WTC11 (cell line): Measurements from ENCODE around the gene TRIM51. TPM values are rescaled to one million over a fixed set of nuclear protein-coding genes. Genes with fewer than 3 reads are reported as not detected.

ENCODE experiments used
- ATAC-seq: fragments of 200-7000 bp; cut with Tn5 transposase; 2 replicates; pipeline ENCODE4 v1.10.0; 2021; ENCODE audit warnings: mild to moderate bottlenecking, moderate library complexity
- CTCF ChIA-PET: fragments of 300-600 bp; sonication (Branson Sonifier 250); formaldehyde crosslinking; loops from one replicate; lab custom pipeline; 2021; ENCODE audit warnings: antibody characterized with exemption; lab: Charles Lee
- POLR2A ChIA-PET: fragments of 350-600 bp; sonication (Branson Sonifier 250); formaldehyde crosslinking; loops from one replicate; lab custom pipeline; 2021; ENCODE audit warnings: antibody characterized with exemption; lab: Charles Lee
- DNase-seq: peaks from one replicate; pipeline ENCODE4 v3.0.0; 2021; ENCODE audit warnings: low spot score
- H3K27ac Mint-ChIP-seq: 2 replicates; pipeline ENCODE4 v1.8.0; 2021; ENCODE audit warnings: mixed read lengths
- H3K27me3 Mint-ChIP-seq: 2 replicates; pipeline ENCODE4 v1.8.0; 2021; ENCODE audit warnings: low read depth, mild to moderate bottlenecking, moderate library complexity, mixed read lengths
- H3K36me3 Mint-ChIP-seq: 2 replicates; pipeline ENCODE4 v1.8.0; 2021; ENCODE audit warnings: mixed read lengths
- H3K4me1 Mint-ChIP-seq: 2 replicates; pipeline ENCODE4 v1.8.0; 2022; ENCODE audit warnings: mixed read lengths
- H3K4me3 Mint-ChIP-seq: 2 replicates; pipeline ENCODE4 v1.8.0; 2021; ENCODE audit warnings: mild to moderate bottlenecking, moderate library complexity, mixed read lengths
- H3K9me3 Mint-ChIP-seq: 2 replicates; pipeline ENCODE4 v1.8.0; 2021; ENCODE audit warnings: mixed read lengths
- CBFB ChIP-seq: sonication (generic); formaldehyde crosslinking; IDR thresholded peaks from 2 replicates; pipeline ENCODE4 v1.8.1; 2022; ENCODE audit warnings: mild to moderate bottlenecking, low read depth, missing genetic modification reagents
- CDX4 ChIP-seq: fragments of 250-450 bp; sonication (Bioruptor Pico); IDR thresholded peaks from 2 replicates; pipeline ENCODE4 v1.9.0; 2021; ENCODE audit warnings: moderate library complexity, mild to moderate bottlenecking, inconsistent platforms, borderline replicate concordance
- CREM ChIP-seq: sonication (generic); formaldehyde crosslinking; IDR thresholded peaks from 2 replicates; pipeline ENCODE4 v1.8.1; 2022; ENCODE audit warnings: mild to moderate bottlenecking, missing genetic modification reagents, moderate library complexity
- ELF4 ChIP-seq: sonication (generic); formaldehyde crosslinking; IDR thresholded peaks from 2 replicates; pipeline ENCODE4 v1.8.1; 2022; ENCODE audit warnings: low read depth, mild to moderate bottlenecking, moderate library complexity, missing genetic modification reagents
- FOXK1 ChIP-seq: sonication (generic); formaldehyde crosslinking; IDR thresholded peaks from 2 replicates; pipeline ENCODE4 v1.8.0; 2022; ENCODE audit warnings: mild to moderate bottlenecking, moderate library complexity, missing genetic modification reagents
- GTF2I ChIP-seq: fragments of 250-450 bp; sonication (Bioruptor Pico); conservative IDR thresholded peaks from 2 replicates; pipeline ENCODE4 v1.4.0; 2021; ENCODE audit warnings: mild to moderate bottlenecking
- HMGA2 ChIP-seq: fragments of 250-450 bp; sonication (Bioruptor Pico); IDR thresholded peaks from 2 replicates; pipeline ENCODE4 v1.4.0; 2021; ENCODE audit warnings: mild to moderate bottlenecking, moderate library complexity
- SMAD3 ChIP-seq: sonication (generic); formaldehyde crosslinking; IDR thresholded peaks from 2 replicates; pipeline ENCODE4 v1.8.0; 2022; ENCODE audit warnings: missing genetic modification reagents, mild to moderate bottlenecking, borderline replicate concordance
- SMAD4 ChIP-seq: sonication (generic); formaldehyde crosslinking; IDR thresholded peaks from 2 replicates; pipeline ENCODE4 v1.8.0; 2022; ENCODE audit warnings: mild to moderate bottlenecking, missing genetic modification reagents
- TCF7 ChIP-seq: sonication (generic); formaldehyde crosslinking; IDR thresholded peaks from 2 replicates; pipeline ENCODE4 v1.8.0; 2022; ENCODE audit warnings: mild to moderate bottlenecking, low read depth, missing genetic modification reagents, moderate library complexity
- USF1 ChIP-seq: sonication (generic); formaldehyde crosslinking; IDR thresholded peaks from 2 replicates; pipeline ENCODE4 v1.8.0; 2022; ENCODE audit warnings: mild to moderate bottlenecking, missing genetic modification reagents
- ZBTB21 ChIP-seq: sonication (generic); formaldehyde crosslinking; IDR thresholded peaks from 2 replicates; pipeline ENCODE4 v1.8.1; 2023; ENCODE audit warnings: mild to moderate bottlenecking, missing genetic modification reagents, borderline replicate concordance
- ZNF219 ChIP-seq: sonication (generic); formaldehyde crosslinking; IDR thresholded peaks from 2 replicates; pipeline ENCODE4 v1.8.0; 2023; ENCODE audit warnings: missing genetic modification reagents, mild to moderate bottlenecking, borderline replicate concordance
- total RNA-seq: library from RNA; stranded (reverse); gene quantifications from 3 replicates; pipeline ENCODE4 v1.2.3, GENCODE V29; 2021
- TF ChIP-seq, protein P1 (sequence below): sonication (generic); formaldehyde crosslinking; IDR thresholded peaks from 2 replicates; pipeline ENCODE4 v1.8.1; 2023; ENCODE audit warnings: mild to moderate bottlenecking, missing genetic modification reagents
- TF ChIP-seq, protein P2 (sequence below): sonication (generic); formaldehyde crosslinking; IDR thresholded peaks from 2 replicates; pipeline ENCODE4 v1.8.0; 2023; ENCODE audit warnings: missing genetic modification reagents
- TF ChIP-seq, protein P3 (sequence below): fragments of 250-450 bp; sonication (Bioruptor Pico); IDR thresholded peaks from 2 replicates; pipeline ENCODE4 v2.1.2; 2022; ENCODE audit warnings: mild to moderate bottlenecking, moderate library complexity
- TF ChIP-seq, protein P4 (sequence below): sonication (generic); formaldehyde crosslinking; IDR thresholded peaks from 2 replicates; pipeline ENCODE4 v1.8.1; 2023; ENCODE audit warnings: mild to moderate bottlenecking, missing genetic modification reagents
- TF ChIP-seq, protein P5 (sequence below): sonication (generic); formaldehyde crosslinking; IDR thresholded peaks from 2 replicates; pipeline ENCODE4 v1.8.1; 2022; ENCODE audit warnings: missing genetic modification reagents, borderline replicate concordance
- TF ChIP-seq, protein P6 (sequence below): sonication (generic); formaldehyde crosslinking; conservative IDR thresholded peaks from 2 replicates; pipeline ENCODE4 v1.8.1; 2023; ENCODE audit warnings: mild to moderate bottlenecking, low read depth, missing genetic modification reagents, moderate library complexity

Gene TRIM51
- total RNA-seq, 1 experiment from 2014 or later = not detected

GRCh38 chr11:55895216-55895615, 12.1 kb downstream of the TRIM51 start:
- H3K27ac Mint-ChIP-seq = no peak overlapping the region
- H3K9me3 Mint-ChIP-seq = peaks cover 70% of the 10 kb centered on the region
- CTCF ChIA-PET = interaction anchor here (1.0 kb wide), 1 partner anchor 12 kb away, joined by 4 read pairs; no protein-coding TSS in a partner anchor

DNA sequence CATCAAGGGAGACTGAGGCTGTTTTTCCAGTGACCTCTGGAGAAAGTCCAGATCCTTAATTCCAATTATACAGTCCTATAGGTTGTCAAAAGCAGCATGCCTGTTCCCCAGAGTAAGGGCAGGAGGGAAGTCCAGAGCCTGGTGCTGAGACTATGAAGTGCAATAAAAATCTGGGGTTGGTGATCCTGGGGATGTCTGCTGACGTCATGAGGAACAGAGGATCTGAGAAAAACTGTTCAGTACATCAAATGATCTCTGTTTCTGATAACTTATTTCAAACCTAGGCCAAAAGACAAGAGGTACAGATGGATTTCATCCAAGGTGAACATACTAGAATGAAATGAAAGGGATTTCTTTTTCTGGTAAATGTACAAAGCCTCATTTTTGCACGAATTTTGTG, 19.2 kb downstream of the TRIM51 start:
- Mint-ChIP-seq H3K9me3 (peaks cover 56% of the 10 kb centered on the region), H3K27ac (no peak overlapping the region), H3K4me1 (no peaks in the 10 kb centered on the region), H3K27me3 (no peaks in the 10 kb centered on the region), H3K4me3 (no peak overlapping the region), H3K36me3 (peaks cover 34% of the 10 kb centered on the region)
- DNase-seq (no peak), ATAC-seq (no peak)
- CTCF ChIA-PET = no interaction called here
- POLR2A ChIA-PET = no interaction called here
- TF ChIP-seq, protein P1, sequence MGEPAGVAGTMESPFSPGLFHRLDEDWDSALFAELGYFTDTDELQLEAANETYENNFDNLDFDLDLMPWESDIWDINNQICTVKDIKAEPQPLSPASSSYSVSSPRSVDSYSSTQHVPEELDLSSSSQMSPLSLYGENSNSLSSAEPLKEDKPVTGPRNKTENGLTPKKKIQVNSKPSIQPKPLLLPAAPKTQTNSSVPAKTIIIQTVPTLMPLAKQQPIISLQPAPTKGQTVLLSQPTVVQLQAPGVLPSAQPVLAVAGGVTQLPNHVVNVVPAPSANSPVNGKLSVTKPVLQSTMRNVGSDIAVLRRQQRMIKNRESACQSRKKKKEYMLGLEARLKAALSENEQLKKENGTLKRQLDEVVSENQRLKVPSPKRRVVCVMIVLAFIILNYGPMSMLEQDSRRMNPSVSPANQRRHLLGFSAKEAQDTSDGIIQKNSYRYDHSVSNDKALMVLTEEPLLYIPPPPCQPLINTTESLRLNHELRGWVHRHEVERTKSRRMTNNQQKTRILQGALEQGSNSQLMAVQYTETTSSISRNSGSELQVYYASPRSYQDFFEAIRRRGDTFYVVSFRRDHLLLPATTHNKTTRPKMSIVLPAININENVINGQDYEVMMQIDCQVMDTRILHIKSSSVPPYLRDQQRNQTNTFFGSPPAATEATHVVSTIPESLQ = no peak
- no peak for TF ChIP-seq SMAD4 (CRISPR knock-in tag)
- TF ChIP-seq, protein P2, sequence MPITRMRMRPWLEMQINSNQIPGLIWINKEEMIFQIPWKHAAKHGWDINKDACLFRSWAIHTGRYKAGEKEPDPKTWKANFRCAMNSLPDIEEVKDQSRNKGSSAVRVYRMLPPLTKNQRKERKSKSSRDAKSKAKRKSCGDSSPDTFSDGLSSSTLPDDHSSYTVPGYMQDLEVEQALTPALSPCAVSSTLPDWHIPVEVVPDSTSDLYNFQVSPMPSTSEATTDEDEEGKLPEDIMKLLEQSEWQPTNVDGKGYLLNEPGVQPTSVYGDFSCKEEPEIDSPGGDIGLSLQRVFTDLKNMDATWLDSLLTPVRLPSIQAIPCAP (CRISPR knock-in tag) = no peak
- TF ChIP-seq SMAD3 (CRISPR knock-in tag) = no peak
- no peak for TF ChIP-seq ELF4 (CRISPR knock-in tag)
- no peak for TF ChIP-seq HMGA2 (CRISPR knock-in tag)
- no peak for TF ChIP-seq ZNF219

More at GRCh38 chr11:55895216-55895615, 12.1 kb downstream of the TRIM51 start:
- TF ChIP-seq, protein P3, sequence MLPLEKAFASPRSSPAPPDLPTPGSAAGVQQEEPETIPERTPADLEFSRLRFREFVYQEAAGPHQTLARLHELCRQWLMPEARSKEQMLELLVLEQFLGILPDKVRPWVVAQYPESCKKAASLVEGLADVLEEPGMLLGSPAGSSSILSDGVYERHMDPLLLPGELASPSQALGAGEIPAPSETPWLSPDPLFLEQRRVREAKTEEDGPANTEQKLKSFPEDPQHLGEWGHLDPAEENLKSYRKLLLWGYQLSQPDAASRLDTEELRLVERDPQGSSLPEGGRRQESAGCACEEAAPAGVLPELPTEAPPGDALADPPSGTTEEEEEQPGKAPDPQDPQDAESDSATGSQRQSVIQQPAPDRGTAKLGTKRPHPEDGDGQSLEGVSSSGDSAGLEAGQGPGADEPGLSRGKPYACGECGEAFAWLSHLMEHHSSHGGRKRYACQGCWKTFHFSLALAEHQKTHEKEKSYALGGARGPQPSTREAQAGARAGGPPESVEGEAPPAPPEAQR (CRISPR knock-in tag) = no peak
- TF ChIP-seq, protein P4, sequence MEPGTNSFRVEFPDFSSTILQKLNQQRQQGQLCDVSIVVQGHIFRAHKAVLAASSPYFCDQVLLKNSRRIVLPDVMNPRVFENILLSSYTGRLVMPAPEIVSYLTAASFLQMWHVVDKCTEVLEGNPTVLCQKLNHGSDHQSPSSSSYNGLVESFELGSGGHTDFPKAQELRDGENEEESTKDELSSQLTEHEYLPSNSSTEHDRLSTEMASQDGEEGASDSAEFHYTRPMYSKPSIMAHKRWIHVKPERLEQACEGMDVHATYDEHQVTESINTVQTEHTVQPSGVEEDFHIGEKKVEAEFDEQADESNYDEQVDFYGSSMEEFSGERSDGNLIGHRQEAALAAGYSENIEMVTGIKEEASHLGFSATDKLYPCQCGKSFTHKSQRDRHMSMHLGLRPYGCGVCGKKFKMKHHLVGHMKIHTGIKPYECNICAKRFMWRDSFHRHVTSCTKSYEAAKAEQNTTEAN = no peak
- no peak for TF ChIP-seq FOXK1 (CRISPR knock-in tag)
- TF ChIP-seq, protein P5, sequence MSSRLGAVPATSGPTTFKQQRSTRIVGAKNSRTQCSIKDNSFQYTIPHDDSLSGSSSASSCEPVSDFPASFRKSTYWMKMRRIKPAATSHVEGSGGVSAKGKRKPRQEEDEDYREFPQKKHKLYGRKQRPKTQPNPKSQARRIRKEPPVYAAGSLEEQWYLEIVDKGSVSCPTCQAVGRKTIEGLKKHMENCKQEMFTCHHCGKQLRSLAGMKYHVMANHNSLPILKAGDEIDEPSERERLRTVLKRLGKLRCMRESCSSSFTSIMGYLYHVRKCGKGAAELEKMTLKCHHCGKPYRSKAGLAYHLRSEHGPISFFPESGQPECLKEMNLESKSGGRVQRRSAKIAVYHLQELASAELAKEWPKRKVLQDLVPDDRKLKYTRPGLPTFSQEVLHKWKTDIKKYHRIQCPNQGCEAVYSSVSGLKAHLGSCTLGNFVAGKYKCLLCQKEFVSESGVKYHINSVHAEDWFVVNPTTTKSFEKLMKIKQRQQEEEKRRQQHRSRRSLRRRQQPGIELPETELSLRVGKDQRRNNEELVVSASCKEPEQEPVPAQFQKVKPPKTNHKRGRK (CRISPR knock-in tag) = no peak
- no peak for TF ChIP-seq CREM (CRISPR knock-in tag)
- TF ChIP-seq CDX4 (CRISPR knock-in tag) = no peak
- H3K27me3 Mint-ChIP-seq = 0 out of 2 replicates have a peak, but pooled peaks cover 2% of the 10 kb centered on the region
- no peak overlapping the region for H3K4me3 Mint-ChIP-seq
- H3K36me3 Mint-ChIP-seq = peaks cover 43% of the 10 kb centered on the region
- H3K4me1 Mint-ChIP-seq = no peaks in the 10 kb centered on the region
- ATAC-seq (peak; percentile 85), DNase-seq (peak; percentile 15)
- POLR2A ChIA-PET = no interaction called here

GRCh38 chr11:55914482-55914881, 31.4 kb downstream of the TRIM51 start, which contains the start of gene OR5W2:
Gene OR5W2 (minus strand): TSS chr11:55914582. CDS start chr11:55914582, 0 bp downstream.
- POLR2A ChIA-PET = no interaction called here
- H3K36me3 Mint-ChIP-seq = peaks cover 31% of the 10 kb centered on the region
- no peak for ATAC-seq
- no peaks in the 10 kb centered on the region for H3K4me1 Mint-ChIP-seq
- H3K27ac Mint-ChIP-seq = no peak within 1 kb of the TSS
- no peak within 1 kb of the TSS for H3K4me3 Mint-ChIP-seq
- no peaks in the 10 kb centered on the region for H3K27me3 Mint-ChIP-seq
- no peak for DNase-seq
- CTCF ChIA-PET = no interaction called here
- H3K9me3 Mint-ChIP-seq = peaks cover 74% of the 10 kb centered on the region
- TF ChIP-seq, protein P6, sequence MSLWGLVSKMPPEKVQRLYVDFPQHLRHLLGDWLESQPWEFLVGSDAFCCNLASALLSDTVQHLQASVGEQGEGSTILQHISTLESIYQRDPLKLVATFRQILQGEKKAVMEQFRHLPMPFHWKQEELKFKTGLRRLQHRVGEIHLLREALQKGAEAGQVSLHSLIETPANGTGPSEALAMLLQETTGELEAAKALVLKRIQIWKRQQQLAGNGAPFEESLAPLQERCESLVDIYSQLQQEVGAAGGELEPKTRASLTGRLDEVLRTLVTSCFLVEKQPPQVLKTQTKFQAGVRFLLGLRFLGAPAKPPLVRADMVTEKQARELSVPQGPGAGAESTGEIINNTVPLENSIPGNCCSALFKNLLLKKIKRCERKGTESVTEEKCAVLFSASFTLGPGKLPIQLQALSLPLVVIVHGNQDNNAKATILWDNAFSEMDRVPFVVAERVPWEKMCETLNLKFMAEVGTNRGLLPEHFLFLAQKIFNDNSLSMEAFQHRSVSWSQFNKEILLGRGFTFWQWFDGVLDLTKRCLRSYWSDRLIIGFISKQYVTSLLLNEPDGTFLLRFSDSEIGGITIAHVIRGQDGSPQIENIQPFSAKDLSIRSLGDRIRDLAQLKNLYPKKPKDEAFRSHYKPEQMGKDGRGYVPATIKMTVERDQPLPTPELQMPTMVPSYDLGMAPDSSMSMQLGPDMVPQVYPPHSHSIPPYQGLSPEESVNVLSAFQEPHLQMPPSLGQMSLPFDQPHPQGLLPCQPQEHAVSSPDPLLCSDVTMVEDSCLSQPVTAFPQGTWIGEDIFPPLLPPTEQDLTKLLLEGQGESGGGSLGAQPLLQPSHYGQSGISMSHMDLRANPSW (CRISPR knock-in tag) = no peak
- TF ChIP-seq, protein P4 = no peak
- no peak for TF ChIP-seq CBFB (CRISPR knock-in tag)
- TF ChIP-seq TCF7 (CRISPR knock-in tag) = no peak
- TF ChIP-seq GTF2I (CRISPR knock-in tag) = no peak
- TF ChIP-seq ZBTB21 (CRISPR knock-in tag) = no peak
- no peak for TF ChIP-seq USF1
